Endometrial microvascular endothelial cells (primary cell): ENCODE measurements around the gene C10orf71. TPM values are rescaled to one million over a fixed set of nuclear protein-coding genes. Genes with fewer than 3 reads are reported as not detected.

Source experiments
- in situ Hi-C: cut with HindIII; loops from 2 replicates; pipeline ENCODE4 v1.10.0; 2017; ENCODE audit warnings: low sequenced_read_pairs, low pct_unique_long_range_greater_than_20kb; ENCODE audit errors: inconsistent ontology term
- total RNA-seq: library from RNA; depleted of rRNA; stranded (reverse); fragments of >200 nt; gene quantifications from one replicate; pipeline ENCODE4 v1.2.3, GENCODE V29; 2015; ENCODE audit errors: inconsistent ontology term

Gene C10orf71
- total RNA-seq, 1 donor from 2014 or later: not detected

- in situ Hi-C loops: no loop called here
Measured at GRCh38 chr10:49289480-49289879, 9.5 kb upstream of the C10orf71 start.

- in situ Hi-C loops: no loop called here
Measured at GRCh38 chr10:49290131-49290530, 8.8 kb upstream of the C10orf71 start.

GRCh38 chr10:49290607-49291006 lies 8.4 kb upstream of the C10orf71 start:
- in situ Hi-C loops: no loop called here

GRCh38 chr10:49292565-49293207 lies 6.3 kb upstream of the C10orf71 start:
- in situ Hi-C loops: no loop called here

GRCh38 chr10:49293208-49293603 lies 5.8 kb upstream of the C10orf71 start:
- in situ Hi-C loops: no loop called here

GRCh38 chr10:49294731-49295130 lies 4.2 kb upstream of the C10orf71 start:
- in situ Hi-C loops: no loop called here

GRCh38 chr10:49295297-49295696 lies 3.7 kb upstream of the C10orf71 start:
- in situ Hi-C loops: no loop called here

- in situ Hi-C loops: no loop called here
Measured at GRCh38 chr10:49296382-49296781, 2.6 kb upstream of the C10orf71 start.

- in situ Hi-C loops: no loop called here
Measured at GRCh38 chr10:49296836-49297235, 2.1 kb upstream of the C10orf71 start.

GRCh38 chr10:49297818-49298670 lies 926 bp upstream of the C10orf71 start:
- in situ Hi-C loops: no loop called here

- in situ Hi-C loops: no loop called here
Measured at GRCh38 chr10:49298671-49298982, 343 bp upstream of the C10orf71 start.

- in situ Hi-C loops: no loop called here
Measured at GRCh38 chr10:49299816-49300139, 808 bp downstream of the C10orf71 start.

GRCh38 chr10:49300140-49300974 lies 1.4 kb downstream of the C10orf71 start:
- in situ Hi-C loops: no loop called here

- in situ Hi-C loops: no loop called here
Measured at GRCh38 chr10:49301302-49301701, 2.3 kb downstream of the C10orf71 start.

GRCh38 chr10:49302088-49302487 lies 3.1 kb downstream of the C10orf71 start:
- in situ Hi-C loops: no loop called here

GRCh38 chr10:49303711-49304110 lies 4.7 kb downstream of the C10orf71 start:
- in situ Hi-C loops: no loop called here

GRCh38 chr10:49304137-49304536 lies 5.2 kb downstream of the C10orf71 start:
- in situ Hi-C loops: no loop called here

GRCh38 chr10:49307921-49308320 lies 9.0 kb downstream of the C10orf71 start:
- in situ Hi-C loops: no loop called here

- in situ Hi-C loops: no loop called here
Measured at GRCh38 chr10:49308881-49309280, 9.9 kb downstream of the C10orf71 start.
